ENCODE results near the gene LEUTX.

The LEUTX gene

GRCh38 chr19:39825093-39825463, 46.4 kb downstream of the LEUTX start:
- DNase-seq: no peak

GRCh38 chr19:39825531-39826076, 47.0 kb downstream of the LEUTX start:
- no peak for DNase-seq

GRCh38 chr19:39826311-39826945, 47.8 kb downstream of the LEUTX start:
- no peak for DNase-seq

- DNase-seq: no peak
Observed at GRCh38 chr19:39827216-39827615, 48.6 kb downstream of the LEUTX start.

- no peak for DNase-seq
Observed at GRCh38 chr19:39828015-39828653, 49.5 kb downstream of the LEUTX start.

GRCh38 chr19:39828654-39829032, 50.0 kb downstream of the LEUTX start:
- no peak for DNase-seq

- no peak for DNase-seq
Observed at GRCh38 chr19:39829702-39830275, 51.1 kb downstream of the LEUTX start.

GRCh38 chr19:39830406-39830805, 51.8 kb downstream of the LEUTX start:
- no peak for DNase-seq

- DNase-seq: no peak
Observed at GRCh38 chr19:39830847-39831246, 52.2 kb downstream of the LEUTX start.

- no peak for DNase-seq
Observed at GRCh38 chr19:39831679-39832078, 53.0 kb downstream of the LEUTX start.

- no peak for DNase-seq
Observed at GRCh38 chr19:39832341-39833083, 53.9 kb downstream of the LEUTX start.

- no peak for DNase-seq
Observed at GRCh38 chr19:39833160-39833463, 54.5 kb downstream of the LEUTX start.

GRCh38 chr19:39833464-39834286, 55.0 kb downstream of the LEUTX start, which contains the start of gene DYRK1B:
Gene DYRK1B, minus strand, starts transcription at chr19:39834162. Its CDS starts 2,295 bp downstream, at chr19:39831867.
- DNase-seq: peak; percentile 91

- DNase-seq: no peak
Observed at GRCh38 chr19:39834287-39834841, 55.7 kb downstream of the LEUTX start.

All from NCI-H510A (cell line).